OCI-M2 (cell line): ENCODE results near the gene CGNL1.

Experiments
- DNase-seq: peaks from one replicate; lab custom pipeline; 2025; ENCODE audit not compliant: unreplicated experiment; lab: John Stamatoyannopoulos, UW

Gene CGNL1

DNA sequence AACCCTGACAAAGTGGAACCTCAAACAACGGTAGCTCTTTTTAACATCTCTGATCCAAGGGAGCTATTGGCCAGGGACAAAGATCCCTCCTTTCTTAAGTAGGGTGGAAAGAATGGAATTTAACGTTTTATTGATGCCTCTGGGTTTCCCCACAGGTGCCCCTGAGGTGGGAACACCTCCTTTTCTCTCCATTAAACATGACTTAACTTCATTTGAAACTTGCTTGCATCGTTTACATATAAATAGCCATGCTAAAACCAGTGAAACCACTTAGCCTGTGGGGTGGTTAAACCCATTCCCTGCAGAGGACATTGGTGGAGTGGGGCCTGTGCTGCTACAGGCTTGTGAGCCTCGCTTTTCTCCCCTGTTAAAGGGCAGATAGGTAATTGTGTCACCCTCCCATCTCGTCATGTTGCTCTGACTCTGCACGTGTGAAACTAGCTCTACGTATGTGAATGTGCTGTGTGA lies 9.7 kb downstream of the CGNL1 start:
- no peak for DNase-seq

DNA sequence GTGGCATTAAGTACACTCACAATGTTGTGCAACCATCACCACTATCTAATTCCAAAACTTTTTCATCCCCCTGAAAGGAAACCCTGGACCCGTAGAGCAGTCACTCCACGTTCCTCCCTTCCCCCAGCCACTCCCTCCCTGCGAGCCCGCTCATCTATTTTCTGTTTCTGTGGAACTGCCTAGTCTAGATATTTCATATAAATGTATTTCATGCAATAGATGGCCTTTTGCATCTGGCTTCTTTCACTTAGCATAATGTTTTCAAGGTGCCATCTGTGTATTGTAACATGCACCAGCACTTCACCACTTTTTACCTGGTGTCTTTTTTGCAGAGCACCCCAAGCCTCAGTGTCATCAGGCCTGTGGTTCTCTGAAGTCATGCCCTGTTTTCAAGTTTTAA lies 10.7 kb downstream of the CGNL1 start:
- no peak for DNase-seq

DNA sequence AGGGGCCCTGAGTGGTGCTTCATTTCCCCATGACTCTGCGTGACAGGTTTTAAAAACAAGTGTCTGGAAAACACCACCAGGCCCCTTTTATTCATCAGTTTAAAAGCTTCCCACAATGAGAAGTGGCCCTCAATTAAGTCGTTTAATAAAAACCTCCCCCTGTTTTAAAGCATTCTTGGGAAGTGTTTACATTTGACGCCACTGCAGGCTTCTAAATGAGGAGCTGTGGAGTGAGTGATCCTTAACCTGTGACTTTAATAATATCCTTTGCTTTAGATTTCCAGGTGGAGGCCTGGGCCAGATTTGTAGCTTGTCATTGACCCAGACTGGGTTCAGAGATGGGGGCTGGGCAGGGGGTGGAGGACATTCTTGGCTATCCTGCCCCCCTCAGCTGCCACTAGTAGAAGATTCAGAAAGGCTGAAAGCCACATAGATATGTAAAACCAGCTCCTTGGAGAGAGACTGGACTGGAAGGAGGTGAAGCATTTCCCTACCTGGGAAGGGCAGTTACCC lies 11.3 kb downstream of the CGNL1 start:
- no peak for DNase-seq

DNA sequence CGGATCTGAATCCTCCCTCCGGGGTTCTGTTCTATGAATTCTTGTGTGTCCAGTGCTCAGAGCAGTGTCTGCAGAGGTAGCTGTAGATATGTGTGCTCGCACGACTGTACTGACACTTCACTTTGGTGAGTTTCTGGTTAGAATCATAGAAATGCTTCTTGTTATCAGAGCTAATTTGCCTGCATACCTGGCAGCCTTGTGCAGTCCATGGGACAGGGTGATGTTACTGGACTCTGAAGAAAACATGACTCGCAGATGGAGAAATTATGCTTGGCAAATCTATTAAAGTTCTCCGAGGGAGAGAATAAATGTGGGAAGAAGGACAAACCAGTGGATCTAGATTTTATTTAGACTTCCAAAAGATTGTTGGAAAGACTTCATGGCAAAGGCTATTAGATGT lies 12.2 kb downstream of the CGNL1 start:
- no peak for DNase-seq

DNA sequence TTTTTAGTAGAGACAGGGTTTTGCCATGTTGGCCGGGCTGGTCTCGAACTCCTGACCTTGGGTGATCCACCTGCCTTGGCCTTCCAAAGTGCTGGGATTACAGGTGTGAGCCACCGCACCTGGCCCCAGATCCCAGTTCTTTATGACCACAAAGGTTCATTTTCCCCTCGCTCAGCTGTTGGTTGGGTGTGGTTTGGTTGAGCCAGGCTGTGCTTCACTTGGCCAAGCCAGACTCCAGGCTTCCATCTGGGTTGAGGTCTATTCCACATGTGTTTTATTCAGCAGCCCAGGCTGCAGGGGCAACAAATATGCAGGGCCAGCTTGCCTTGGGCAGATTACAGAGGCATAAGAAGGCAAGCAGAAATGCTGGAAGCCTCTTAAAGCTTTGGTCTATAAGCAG lies 13.7 kb downstream of the CGNL1 start:
- DNase-seq = no peak

DNA sequence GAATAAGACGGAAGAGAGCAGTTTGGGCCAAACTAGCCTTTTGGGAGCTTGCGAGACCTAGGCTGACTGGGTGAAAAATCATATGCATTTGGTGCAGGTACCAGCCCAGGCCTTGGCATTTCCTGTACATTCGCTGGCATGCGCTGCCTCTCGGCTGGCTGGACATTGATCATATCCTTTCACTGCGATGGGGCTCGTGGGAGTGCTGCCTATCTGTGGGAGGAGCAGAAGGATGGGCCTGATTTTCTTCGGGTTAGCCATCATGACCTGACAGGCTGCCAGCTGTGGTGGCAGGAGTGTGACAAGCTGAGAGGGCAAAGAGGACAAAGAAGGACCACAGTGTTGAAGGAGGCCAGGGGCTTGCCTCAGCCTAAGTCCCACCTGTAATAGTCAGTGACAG lies 14.3 kb downstream of the CGNL1 start:
- DNase-seq = no peak

DNA sequence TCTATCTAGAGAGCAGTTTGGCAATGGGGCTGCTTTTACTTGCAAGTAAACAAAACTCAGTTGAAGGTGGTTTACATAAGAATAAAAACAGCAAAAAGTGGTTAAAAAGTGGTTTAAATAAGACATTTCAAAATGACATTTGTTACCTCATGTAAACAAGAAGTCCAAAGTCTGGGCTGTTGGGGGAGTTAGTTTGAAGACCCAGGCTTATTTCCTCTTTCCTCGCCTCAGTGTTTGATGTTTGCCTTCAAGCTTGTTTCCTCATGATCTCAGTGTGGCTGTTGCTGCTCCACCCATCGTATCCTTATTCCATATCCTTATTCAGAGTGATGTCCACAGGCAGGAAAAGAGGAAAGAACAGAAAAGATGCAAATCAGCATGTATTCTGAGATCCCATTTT lies 15.2 kb downstream of the CGNL1 start:
- DNase-seq = no peak

DNA sequence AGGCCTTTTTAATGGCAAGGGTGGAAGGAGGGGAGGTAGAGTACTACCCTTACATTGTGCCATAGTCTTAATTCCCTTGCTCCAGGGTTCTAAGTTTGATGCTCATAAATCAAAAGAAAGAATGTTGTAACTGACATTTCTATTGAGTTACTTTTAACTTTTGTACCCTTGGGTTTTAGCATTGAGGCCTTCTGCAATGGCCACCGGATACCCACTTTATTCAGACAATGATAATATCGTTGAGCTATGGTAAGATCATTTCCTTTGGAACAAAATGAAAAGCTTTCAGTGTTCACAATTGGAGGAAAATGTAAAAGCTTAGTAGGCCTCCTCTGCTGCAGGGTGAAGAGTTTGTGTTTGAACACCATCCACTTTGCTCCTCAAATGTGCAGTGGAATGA lies 16.8 kb downstream of the CGNL1 start:
- no peak for DNase-seq

DNA sequence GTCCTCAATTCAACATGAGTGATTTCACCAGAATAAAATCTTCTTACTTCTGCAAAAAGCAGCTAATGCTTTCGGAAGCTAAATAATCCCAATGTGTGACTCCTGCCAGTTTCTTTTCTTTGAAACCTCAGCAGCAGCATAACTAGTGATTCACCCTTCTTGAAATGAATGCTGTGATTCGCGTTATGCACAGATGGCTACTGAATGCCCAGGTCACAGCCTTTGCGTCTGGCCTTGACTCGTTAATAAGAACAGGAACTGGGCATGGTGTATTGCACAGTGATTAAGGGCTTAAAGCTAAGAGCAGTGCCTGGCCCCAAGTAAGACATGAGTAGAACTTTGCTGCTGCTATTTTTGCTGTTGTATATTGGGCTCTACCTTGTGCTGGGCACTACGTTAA lies 19.0 kb downstream of the CGNL1 start:
- no peak for DNase-seq

DNA sequence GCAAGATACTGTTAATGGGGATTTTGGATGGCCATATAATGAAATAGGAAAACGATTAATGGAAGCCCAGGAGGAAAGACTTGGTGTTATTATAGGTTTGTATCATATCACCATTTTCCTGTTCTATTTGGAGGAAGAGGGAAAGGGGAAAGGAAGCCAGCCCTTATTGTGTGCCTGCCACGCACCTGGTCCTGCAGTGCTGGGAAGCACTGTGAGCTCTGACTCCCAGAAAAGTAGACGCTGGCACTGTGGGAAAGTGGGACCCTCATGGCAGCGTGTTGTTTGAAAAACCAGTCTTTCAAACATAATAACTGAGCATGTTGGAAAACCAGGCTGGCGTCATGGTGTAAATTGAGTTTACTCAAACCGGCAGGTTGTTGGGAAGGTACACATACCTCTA lies 22.0 kb downstream of the CGNL1 start:
- no peak for DNase-seq

DNA sequence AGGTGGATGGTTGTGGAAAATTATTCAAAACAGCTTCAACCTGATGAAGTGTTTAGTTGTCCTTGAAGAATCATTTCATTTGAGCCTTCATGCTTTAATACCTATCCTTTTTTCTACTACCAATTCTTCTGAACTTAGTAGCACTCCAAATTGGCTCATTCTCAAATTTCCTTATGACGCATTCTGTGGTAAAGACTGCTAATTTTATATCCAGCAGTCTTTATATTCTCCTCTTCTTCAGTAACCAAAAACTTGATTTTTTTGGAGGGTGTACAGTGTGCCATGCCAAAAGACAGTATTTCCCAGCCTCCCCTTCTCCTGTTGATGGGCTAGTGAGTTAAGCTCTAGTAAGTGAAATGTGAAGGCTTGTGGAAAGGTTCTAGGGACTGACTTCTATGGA lies 25.2 kb downstream of the CGNL1 start:
- no peak for DNase-seq

DNA sequence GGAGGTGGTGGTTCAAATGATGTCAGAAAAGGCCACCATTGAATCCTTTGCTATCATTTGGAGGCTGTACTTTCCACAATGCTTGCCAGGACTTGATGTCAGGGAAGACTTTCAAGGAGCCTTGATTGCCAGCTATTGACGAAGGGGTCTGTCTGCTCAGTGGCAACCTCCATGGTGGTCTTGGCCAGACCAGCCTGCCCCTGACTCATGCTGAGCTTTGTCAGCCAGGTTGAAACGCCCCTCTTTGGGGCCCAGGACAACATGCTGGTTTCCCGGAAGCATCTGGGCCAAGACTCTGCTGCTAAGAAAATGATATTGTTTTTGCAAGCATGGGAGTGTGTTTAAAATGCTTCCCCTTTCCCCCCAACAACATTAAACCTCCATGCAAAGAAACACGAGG lies 26.7 kb downstream of the CGNL1 start:
- no peak for DNase-seq

DNA sequence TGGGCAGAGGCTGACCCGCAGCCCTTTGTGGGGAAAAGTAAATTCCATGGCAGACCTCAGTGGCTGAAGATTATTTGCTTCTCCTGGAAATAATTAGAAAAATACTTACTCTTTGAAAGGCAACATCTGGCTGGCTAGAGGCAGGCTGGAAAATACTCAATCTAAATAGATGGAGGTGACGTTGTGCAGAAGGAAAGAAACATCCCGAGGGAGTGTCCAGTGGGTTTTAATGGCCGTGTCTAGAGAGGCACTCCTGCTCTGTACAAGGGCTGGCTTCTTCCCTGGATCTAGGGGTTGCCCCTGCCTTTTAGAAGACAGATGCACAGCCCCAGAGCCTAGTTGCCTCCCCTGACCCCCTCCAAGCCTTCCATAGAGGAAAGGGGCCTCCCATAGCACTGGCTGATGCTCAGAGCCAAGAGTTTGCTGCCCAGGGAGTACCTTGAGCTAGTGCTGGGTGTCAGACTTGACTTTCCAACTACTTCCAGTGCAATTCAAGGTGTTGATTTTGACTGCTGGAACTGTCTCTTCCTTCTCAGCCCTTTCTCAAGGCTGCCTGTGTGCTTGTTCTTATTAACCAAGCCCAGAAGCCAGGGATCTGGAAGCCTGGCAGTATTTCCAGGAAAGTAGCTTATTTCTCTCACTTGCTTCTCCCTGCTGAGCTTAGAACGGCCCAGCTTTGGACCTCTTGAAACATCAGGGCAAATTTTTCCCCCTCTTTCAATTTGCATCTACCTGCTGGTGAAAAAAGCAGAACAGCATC lies 27.4 kb downstream of the CGNL1 start:
- no peak for DNase-seq

DNA sequence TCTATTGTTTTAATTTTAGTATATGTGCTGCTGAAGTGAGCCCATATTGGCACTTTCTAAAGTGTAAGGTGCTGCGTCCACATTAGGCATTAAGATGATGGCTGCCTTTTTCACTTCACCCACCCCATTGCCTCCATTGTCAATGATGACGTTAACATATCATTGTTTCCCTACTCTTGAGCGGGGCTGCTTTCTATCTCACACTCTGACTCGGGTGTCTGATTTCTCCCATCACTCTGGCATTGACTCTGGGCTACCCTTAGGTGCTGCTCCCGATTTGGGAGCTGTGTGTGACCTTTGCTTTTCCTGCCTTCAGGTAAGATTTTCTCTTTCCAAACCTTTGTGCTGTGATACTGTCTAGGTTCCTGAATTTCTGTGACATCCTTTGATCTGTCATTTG lies 28.8 kb downstream of the CGNL1 start:
- DNase-seq = no peak

DNA sequence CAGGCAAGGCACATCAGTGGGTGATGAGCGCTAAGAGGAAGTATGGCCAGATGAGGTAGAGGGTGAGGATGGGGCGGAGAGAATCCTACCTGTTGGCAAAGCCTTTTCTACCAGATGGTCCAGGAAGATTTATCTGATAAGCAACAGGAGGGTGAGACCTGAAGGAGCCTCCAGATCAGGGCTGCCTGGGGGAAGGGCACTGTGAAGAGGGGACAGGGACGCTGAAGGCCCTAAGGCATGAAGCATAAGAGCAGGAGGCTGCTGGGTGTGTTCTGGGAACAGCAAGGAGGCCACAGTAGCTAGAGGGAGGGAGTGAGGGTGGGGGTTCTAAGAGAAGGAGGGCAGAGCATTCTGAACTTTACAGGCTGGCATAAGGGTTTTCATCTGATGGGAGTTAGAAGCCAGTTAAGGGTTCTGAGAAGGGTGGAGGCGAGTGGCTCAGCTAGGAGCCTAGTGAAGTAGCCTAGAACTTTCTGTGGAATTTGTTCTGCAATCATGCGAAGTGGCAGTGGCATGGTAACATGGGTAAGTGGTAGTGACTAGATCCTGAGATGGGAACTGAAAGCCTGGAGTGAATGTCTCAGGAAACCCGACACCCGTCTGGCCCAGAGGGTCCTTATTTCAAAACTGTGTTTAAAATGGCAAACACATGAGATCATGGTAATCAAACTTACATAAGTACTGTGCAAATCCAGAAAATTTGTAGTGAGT lies 29.9 kb downstream of the CGNL1 start:
- no peak for DNase-seq

DNA sequence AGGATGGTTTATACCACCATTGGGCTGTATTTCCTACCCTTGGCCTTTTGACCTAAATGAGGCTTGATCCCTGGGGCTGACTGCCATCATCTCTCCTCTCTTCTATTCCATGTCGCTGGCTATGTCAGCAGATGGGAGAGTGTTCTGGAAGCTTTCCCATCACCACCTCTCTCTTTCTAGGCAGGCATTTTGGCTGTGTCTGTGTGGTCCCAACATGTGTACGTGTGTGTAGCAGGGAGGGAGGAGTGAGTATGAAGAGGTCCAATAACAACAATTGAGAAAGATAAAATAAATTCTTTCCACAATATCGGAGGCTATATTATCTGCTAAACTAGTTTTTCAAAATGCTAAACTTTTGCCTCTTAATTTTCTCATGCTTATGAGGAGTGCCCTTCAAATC lies 34.1 kb downstream of the CGNL1 start:
- DNase-seq = no peak

DNA sequence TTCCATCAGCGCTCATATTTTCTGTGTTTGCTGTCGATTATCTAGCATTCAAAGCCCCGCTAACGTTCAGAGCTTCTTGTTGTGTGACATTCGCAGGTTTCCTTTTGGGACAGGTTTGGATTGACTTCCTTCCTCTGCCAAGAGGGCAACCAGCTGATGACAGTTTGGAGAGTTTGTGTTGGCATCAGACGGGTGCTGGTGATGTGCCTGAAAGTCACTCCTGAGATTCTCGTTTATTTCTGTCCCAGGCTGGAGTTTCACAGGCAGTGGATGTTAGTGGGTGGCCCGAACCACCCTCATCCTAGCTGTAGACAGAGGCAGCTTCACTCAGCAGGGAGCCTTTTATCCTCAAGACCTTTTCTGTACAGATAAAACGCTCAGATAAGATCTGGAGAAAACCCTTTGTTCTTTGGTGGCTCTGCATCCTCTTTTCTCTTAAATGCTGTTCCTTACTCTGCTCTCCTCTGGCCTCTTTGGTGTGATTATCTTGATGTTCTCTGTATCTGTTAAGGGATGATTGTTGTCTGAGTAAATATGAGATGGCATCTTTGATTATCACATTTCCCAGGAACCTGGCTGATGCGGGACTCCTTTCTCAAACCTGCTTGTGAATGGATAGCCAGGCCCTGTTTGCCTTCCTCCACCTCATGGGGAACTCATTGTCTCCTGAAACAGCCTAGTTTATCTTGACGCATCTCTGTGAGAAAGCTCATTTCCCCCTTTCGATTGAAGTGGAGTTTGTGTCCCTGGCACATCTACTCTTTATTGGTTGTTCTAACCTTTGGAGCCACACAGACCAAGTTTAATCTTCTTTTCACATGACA lies 35.9 kb downstream of the CGNL1 start:
- no peak for DNase-seq

DNA sequence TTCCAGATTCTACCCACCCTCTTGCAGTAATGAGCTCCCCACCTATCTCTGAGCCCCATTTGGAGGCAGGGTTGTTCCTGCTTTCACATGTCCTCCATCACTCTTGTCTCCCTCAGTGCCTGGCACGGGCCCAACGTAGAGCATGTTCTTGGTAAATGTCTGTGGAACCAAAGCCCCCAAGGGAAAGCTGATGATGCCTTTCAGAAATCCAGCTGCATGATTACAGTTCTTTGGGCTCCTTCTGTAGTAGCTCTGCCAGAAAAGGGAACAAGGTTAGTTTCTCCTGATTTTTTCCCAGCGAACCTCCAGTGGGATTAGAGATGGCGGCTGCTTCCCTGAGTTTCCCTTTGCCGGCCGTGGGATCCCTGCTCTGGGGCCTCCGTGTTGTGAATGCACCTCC lies 39.3 kb downstream of the CGNL1 start:
- no peak for DNase-seq

DNA sequence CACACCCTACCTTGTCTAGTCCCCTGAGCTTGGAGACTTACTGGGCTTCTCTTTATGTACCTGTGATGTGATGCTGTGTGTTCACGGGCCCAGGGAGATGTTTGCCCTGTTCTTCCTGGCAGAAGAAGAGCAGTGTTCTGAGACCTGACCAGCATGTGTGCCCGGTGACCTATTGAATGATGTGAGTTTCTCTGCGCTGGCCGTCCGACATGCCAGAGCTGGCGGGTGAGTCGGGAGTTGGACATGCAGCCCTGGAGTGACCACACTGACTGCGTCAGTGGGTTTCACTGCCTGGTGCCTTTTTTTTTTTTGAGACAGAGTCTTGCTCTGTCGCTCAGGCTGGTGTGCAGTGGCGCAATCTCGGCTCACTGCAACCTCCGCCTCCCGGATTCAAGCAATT lies 42.3 kb downstream of the CGNL1 start:
- DNase-seq = no peak

DNA sequence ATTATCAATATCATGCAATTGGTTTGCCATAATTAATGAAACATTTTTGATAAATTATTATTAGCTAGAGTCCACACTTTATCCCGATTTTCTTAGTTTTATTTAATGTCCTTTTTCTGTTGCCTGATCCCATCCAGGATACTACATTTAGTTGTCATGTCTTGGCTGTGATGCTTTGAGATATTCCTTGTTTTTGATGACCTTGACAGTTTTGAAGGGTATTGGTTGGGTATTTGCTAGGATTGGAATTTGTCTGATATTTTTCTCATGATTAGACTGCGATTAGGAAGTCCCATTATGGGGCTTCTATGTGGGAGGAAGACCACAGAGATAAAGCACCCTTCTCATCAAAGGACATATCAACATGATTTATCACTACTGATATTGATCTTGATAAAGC lies 43.0 kb downstream of the CGNL1 start:
- no peak for DNase-seq

DNA sequence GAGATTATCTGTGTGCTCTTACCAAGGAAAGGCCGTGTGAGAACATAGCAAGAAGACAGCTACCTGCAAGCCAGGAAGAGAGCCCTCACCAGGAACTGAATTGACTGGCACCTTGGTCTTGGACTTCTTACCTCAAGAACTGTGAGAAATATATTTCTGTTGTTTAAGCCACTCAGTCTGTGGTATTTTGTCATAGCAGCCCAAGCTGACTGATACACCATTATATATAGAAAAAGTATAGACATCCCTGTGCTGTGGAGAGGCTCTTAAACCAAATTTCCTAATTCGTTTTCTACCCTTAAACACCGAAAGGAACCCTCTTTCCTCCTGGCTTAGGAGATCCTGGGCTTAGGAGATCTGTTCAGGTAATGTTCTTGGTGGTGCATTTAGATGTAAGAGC lies 44.8 kb downstream of the CGNL1 start:
- DNase-seq = no peak

DNA sequence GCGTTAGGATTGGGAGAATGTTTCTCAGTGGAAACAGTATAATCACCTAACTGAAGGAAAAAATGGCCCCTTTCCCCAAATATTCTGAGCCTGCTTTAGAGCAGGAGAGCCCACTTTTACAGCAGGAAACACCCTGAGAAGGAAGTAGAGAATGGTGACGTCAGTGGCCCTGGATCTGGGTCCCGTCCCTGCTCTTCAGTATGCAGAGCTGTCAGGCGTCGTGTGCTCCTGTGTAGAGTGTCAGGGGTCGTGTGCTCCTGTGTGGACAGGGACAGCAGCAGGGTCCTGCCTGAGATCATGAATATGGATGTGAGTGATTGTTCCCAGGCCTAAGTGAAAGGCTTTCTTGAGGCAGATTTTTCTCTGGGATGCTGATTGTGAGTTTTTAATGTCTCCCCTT lies 45.2 kb downstream of the CGNL1 start:
- DNase-seq = no peak
